MCF 10A (cell line): Measurements from ENCODE around the gene NR2F1-AS1. TPM values are rescaled to one million over a fixed set of nuclear protein-coding genes. Genes with fewer than 3 reads are reported as not detected.

Experiments used
- BruUV-seq: library from RNA; stranded (reverse); fragments of 400-500 nt; replicated peaks from 2 replicates; lab custom pipeline; 2021; lab: Mats Ljungman, UMichigan
- CTCF ChIA-PET: fragments of 300-600 bp; sonication (Branson Sonifier 250); formaldehyde crosslinking; extraction: SDS; loops from one replicate; lab custom pipeline; 2021; ENCODE audit warnings: antibody characterized with exemption, inconsistent platforms; lab: Yijun Ruan, JAX
- POLR2A ChIA-PET: fragments of 300-600, 350-650 bp; sonication (Branson Sonifier 250); formaldehyde crosslinking; extraction: SDS; loops from one replicate; lab custom pipeline; 2020; ENCODE audit warnings: antibody characterized with exemption, inconsistent platforms; lab: Yijun Ruan, JAX
- DNase-seq: peaks from one replicate; pipeline ENCODE4 v3.0.0-alpha.2; 2018; ENCODE audit not compliant: unreplicated experiment
- H3K27ac Mint-ChIP-seq: one replicate; pipeline ENCODE4 v1.8.0; 2022; ENCODE audit warnings: mild to moderate bottlenecking, low read depth, mixed read lengths; ENCODE audit not compliant: unreplicated experiment
- H3K27me3 Mint-ChIP-seq: one replicate; pipeline ENCODE4 v1.8.0; 2022; ENCODE audit warnings: mixed read lengths; ENCODE audit not compliant: insufficient read depth, unreplicated experiment
- H3K36me3 Mint-ChIP-seq: one replicate; pipeline ENCODE4 v1.8.0; 2022; ENCODE audit warnings: mild to moderate bottlenecking, moderate library complexity, mixed read lengths; ENCODE audit not compliant: insufficient read depth, unreplicated experiment
- H3K4me1 Mint-ChIP-seq: one replicate; pipeline ENCODE4 v1.8.0; 2022; ENCODE audit warnings: mixed read lengths; ENCODE audit not compliant: insufficient read depth, unreplicated experiment
- H3K4me3 Mint-ChIP-seq: one replicate; pipeline ENCODE4 v1.8.0; 2022; ENCODE audit warnings: mild to moderate bottlenecking, moderate library complexity, mixed read lengths; ENCODE audit not compliant: unreplicated experiment
- H3K9me3 Mint-ChIP-seq: one replicate; pipeline ENCODE4 v1.8.0; 2022; ENCODE audit warnings: mixed read lengths; ENCODE audit not compliant: unreplicated experiment
- CTCF ChIP-seq: fragments of 200-600 bp; IDR thresholded peaks from one replicate; pipeline ENCODE4 v1.8.0; 2022; ENCODE audit warnings: antibody characterized with exemption, mild to moderate bottlenecking; ENCODE audit not compliant: unreplicated experiment
- intact Hi-C: fragments of 100-400 bp; cut with micrococcal nuclease; formaldehyde crosslinking; loops from 2 replicates; pipeline ENCODE4 v1.14.1; 2022
- total RNA-seq: library from RNA; stranded (reverse); gene quantifications from 2 replicates; pipeline ENCODE4 v1.2.3, GENCODE V29; 2022

NR2F1-AS1 gene
- total RNA-seq, 1 experiment from 2014 or later = 3.2 TPM

DNA sequence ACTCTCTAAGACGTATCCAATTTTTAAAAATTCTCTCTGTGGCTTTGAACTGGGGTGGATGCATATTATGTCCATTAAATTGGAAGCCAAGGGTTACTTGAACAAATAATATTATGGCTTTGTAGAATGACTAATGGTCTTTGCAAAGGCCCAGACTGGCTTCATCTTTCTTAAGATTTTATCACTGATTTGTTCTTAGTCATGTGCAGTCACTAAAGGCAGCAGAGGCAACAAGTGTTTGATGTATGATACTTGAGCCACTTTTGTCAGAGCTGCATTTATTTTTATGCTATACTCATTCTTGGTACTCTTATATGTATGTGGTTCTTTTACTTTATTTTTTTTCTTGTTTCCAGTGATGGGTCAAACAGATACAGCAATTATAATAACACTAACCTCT is 152.2 kb downstream of the NR2F1-AS1 start:
- no peaks in the 10 kb centered on the region for H3K27me3 Mint-ChIP-seq
- no peak overlapping the region for H3K4me3 Mint-ChIP-seq
- H3K36me3 Mint-ChIP-seq = no peaks in the 10 kb centered on the region
- no TSS peak for BruUV-seq
- DNase-seq = no peak
- no peaks in the 10 kb centered on the region for H3K9me3 Mint-ChIP-seq
- intact Hi-C loops = no loop called here
- CTCF ChIA-PET = interaction anchor here (0.6 to 0.8 kb wide), 3 partner anchors 27 to 458 kb away, joined by 3 to 4 read pairs (median 4); no protein-coding TSS in a partner anchor
- no peak for TF ChIP-seq CTCF
- POLR2A ChIA-PET = interaction anchor here (0.5 kb wide), 1 partner anchor 298 kb away, joined by 3 read pairs; no protein-coding TSS in a partner anchor
- H3K4me1 Mint-ChIP-seq = peaks cover 4% of the 10 kb centered on the region
- no peak overlapping the region for H3K27ac Mint-ChIP-seq

DNA sequence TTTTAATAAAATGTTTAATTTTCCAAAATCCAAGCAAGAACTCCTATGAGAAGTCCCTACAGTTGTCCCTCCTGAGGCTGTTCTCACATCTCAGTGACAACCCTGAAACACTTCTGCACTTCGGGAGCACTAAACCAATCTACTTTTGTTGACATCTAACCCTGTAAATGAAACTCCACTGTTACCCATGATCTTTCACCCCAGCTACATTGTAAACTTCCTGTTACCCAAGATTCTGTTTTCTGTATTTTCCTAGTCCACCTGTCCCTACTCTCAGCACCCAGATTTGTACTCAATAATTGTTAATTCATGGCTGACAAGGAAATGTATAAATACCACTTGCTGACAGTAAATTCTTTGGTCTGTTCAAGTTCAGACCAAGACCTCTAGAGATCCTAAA is 153.7 kb downstream of the NR2F1-AS1 start:
- POLR2A ChIA-PET = no interaction called here
- H3K9me3 Mint-ChIP-seq = no peaks in the 10 kb centered on the region
- no peak overlapping the region for H3K4me3 Mint-ChIP-seq
- no peaks in the 10 kb centered on the region for H3K27me3 Mint-ChIP-seq
- no peak for DNase-seq
- no peaks in the 10 kb centered on the region for H3K4me1 Mint-ChIP-seq
- intact Hi-C loops = no loop called here
- CTCF ChIA-PET = no interaction called here
- no peak for TF ChIP-seq CTCF
- H3K27ac Mint-ChIP-seq = no peak overlapping the region
- H3K36me3 Mint-ChIP-seq = no peaks in the 10 kb centered on the region
- BruUV-seq = no TSS peak

DNA sequence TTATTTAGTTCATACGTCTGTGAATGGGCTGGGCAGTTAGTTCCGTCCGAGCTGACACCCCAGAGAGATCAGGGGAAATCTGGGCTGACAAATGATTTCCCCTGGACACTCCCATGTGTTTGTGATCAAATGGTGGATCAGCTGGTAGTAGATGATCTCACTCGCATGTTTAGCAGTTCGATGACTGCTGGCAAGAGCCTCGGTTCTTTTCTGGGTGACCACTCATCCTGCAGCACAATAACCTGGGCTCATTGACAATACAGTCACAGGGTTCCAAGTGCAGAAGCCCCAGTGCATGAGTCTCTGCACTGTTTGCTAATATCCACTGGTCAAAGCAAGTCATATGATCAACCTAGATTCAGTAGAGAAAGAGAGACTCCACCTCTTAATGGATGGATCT is 155.9 kb downstream of the NR2F1-AS1 start:
- Mint-ChIP-seq H3K27ac (no peak overlapping the region), H3K36me3 (no peaks in the 10 kb centered on the region), H3K9me3 (no peaks in the 10 kb centered on the region), H3K4me3 (no peak overlapping the region), H3K27me3 (no peaks in the 10 kb centered on the region), H3K4me1 (no peaks in the 10 kb centered on the region)
- no peak for DNase-seq
- CTCF ChIA-PET = no interaction called here
- no peak for TF ChIP-seq CTCF
- no TSS peak for BruUV-seq
- POLR2A ChIA-PET = no interaction called here
- intact Hi-C loops = no loop called here

DNA sequence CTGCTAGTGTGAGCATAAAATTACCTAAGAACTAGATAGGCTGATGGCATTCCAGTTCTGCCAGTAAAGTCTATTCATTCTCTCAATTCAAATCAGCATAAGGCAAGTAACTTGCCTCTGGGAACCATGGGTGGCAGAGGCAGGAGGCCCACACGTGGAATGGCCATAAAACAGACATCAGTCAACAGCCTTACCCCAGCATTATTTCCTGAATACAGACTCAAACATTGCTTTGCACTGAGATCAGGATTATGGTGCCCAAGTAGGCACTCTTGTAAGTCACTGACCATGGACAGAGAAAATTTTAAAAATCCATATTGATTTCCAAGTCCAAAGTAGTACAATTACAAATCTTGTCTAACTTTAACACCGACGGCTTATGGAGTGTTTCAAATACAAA is 157.7 kb downstream of the NR2F1-AS1 start:
- Mint-ChIP-seq H3K4me1 (no peaks in the 10 kb centered on the region), H3K27me3 (no peaks in the 10 kb centered on the region), H3K9me3 (no peaks in the 10 kb centered on the region), H3K36me3 (no peaks in the 10 kb centered on the region), H3K27ac (no peak overlapping the region), H3K4me3 (no peak overlapping the region)
- no peak for DNase-seq
- no TSS peak for BruUV-seq
- TF ChIP-seq CTCF = no peak
- ChIA-PET POLR2A (no interaction called here), CTCF (no interaction called here)
- intact Hi-C loops = no loop called here
